DND-41 (cell line): Measurements from ENCODE around the gene ZNF700.
"Not testable (repeated sequence)": the region's sequence is repeated elsewhere in the genome, so short reads cannot be mapped to it uniquely, and the experiment has no call there.

ENCODE experiments used
- ATAC-seq: fragments of 200-7000 bp; cut with Tn5 transposase; 3 replicates; pipeline ENCODE4 v1.9.1; 2021; ENCODE audit warnings: low read depth; ENCODE audit not compliant: insufficient read depth
- DNase-seq: peaks from one replicate; pipeline ENCODE4 v3.0.0-alpha.2; 2020
- H2AFZ ChIP-seq: 2 replicates; pipeline ENCODE4 v1.6.0; 2012; ENCODE audit warnings: low read depth, low read length
- H3K27ac ChIP-seq: 2 replicates; pipeline ENCODE4 v1.5.1; 2012; ENCODE audit warnings: low read length, inconsistent platforms
- H3K27me3 ChIP-seq: fragments of 200-600 bp; sonication (generic); 2 replicates; pipeline ENCODE4 v1.6.0; 2012; ENCODE audit warnings: low read length, mild to moderate bottlenecking, inconsistent platforms; ENCODE audit not compliant: insufficient read depth, poor library complexity
- H3K36me3 ChIP-seq: 2 replicates; pipeline ENCODE4 v1.5.1; 2012; ENCODE audit warnings: low read length, inconsistent platforms; ENCODE audit not compliant: insufficient read depth
- H3K4me1 ChIP-seq: 2 replicates; pipeline ENCODE4 v1.5.1; 2012; ENCODE audit warnings: mild to moderate bottlenecking, low read length; ENCODE audit not compliant: insufficient read depth
- H3K4me2 ChIP-seq: 2 replicates; pipeline ENCODE4 v1.6.0; 2012; ENCODE audit warnings: mild to moderate bottlenecking, moderate library complexity, low read length, inconsistent platforms; ENCODE audit not compliant: insufficient read depth
- H3K4me3 ChIP-seq, 2 experiments: fragments of 200-600 bp in 1 of 2; shearing (Covaris generic) in 1 of 2; 2 replicates each; pipeline ENCODE4 v1.5.1; 2012 to 2016; ENCODE audit warnings: inconsistent platforms in 2 of 2, low read length in 2 of 2, mild to moderate bottlenecking in 2 of 2, low read depth in 1 of 2, moderate library complexity in 1 of 2
- H3K79me2 ChIP-seq: 2 replicates; pipeline ENCODE4 v1.6.0; 2012; ENCODE audit warnings: low read length, inconsistent platforms; ENCODE audit not compliant: insufficient read depth
- H3K9ac ChIP-seq: 2 replicates; pipeline ENCODE4 v1.6.0; 2012; ENCODE audit warnings: low read depth, mild to moderate bottlenecking, inconsistent platforms, low read length, moderate library complexity
- H3K9me3 ChIP-seq: 2 replicates; pipeline ENCODE4 v1.5.1; 2012; ENCODE audit warnings: low read length, moderate library complexity, mild to moderate bottlenecking, inconsistent platforms; ENCODE audit not compliant: insufficient read depth, severe bottlenecking
- H4K20me1 ChIP-seq: 2 replicates; pipeline ENCODE4 v1.6.0; 2012; ENCODE audit warnings: low read length; ENCODE audit not compliant: insufficient read depth
- EZH2 ChIP-seq: IDR thresholded peaks from 3 replicates; pipeline ENCODE4 v1.6.1; 2012; ENCODE audit warnings: borderline replicate concordance, low read depth, mild to moderate bottlenecking, moderate library complexity, low read length, inconsistent platforms; ENCODE audit not compliant: severe bottlenecking
- TF ChIP-seq, protein P1 (sequence below): IDR thresholded peaks from 2 replicates; pipeline ENCODE4 v1.5.1; 2012; ENCODE audit warnings: borderline replicate concordance, low read length, moderate library complexity, mild to moderate bottlenecking; ENCODE audit not compliant: poor library complexity, severe bottlenecking; ENCODE audit errors: extremely low read depth

ZNF700 gene

GRCh38 chr19:11931513-11931912, 6.6 kb downstream of the ZNF700 start:
- no peak for ATAC-seq
- Histone ChIP-seq H3K27ac (no peak overlapping the region), H3K9ac (no peak overlapping the region), H3K79me2 (peaks cover 93% of the 10 kb centered on the region), H2AFZ (no peak overlapping the region), H3K4me2 (no peak overlapping the region), H3K36me3 (peaks cover 57% of the 10 kb centered on the region), H4K20me1 (0 out of 2 replicates have a peak, but pooled peaks cover 3% of the 10 kb centered on the region), H3K4me3 (no peak overlapping the region), H3K4me1 (peaks cover 10% of the 10 kb centered on the region), H3K27me3 (no peaks in the 10 kb centered on the region), H3K9me3 (peaks cover 11% of the 10 kb centered on the region)
- DNase-seq = no peak
- TF ChIP-seq, protein P1, sequence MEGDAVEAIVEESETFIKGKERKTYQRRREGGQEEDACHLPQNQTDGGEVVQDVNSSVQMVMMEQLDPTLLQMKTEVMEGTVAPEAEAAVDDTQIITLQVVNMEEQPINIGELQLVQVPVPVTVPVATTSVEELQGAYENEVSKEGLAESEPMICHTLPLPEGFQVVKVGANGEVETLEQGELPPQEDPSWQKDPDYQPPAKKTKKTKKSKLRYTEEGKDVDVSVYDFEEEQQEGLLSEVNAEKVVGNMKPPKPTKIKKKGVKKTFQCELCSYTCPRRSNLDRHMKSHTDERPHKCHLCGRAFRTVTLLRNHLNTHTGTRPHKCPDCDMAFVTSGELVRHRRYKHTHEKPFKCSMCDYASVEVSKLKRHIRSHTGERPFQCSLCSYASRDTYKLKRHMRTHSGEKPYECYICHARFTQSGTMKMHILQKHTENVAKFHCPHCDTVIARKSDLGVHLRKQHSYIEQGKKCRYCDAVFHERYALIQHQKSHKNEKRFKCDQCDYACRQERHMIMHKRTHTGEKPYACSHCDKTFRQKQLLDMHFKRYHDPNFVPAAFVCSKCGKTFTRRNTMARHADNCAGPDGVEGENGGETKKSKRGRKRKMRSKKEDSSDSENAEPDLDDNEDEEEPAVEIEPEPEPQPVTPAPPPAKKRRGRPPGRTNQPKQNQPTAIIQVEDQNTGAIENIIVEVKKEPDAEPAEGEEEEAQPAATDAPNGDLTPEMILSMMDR = no peak
- no peak for TF ChIP-seq EZH2

DNA sequence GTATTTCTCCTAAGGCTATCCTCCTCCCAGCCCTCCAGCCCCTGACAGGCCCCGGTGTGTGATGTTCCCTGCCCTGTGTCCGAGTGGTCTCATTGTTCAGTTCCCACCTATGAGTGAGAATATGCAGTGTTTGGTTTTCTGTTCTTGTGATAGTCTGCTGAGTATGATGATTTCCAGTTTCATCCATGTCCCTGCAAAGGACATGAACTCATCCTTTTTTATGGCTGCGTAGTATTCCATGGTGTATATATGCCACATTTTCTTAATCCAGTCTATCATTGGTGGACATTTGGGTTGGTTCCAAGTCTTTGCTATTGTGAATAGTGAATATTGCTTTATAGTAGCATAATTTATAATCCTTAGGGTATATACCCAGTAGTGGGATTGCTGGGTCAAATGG, 10.9 kb downstream of the ZNF700 start:
- not testable (repeated sequence) for ATAC-seq, DNase-seq, H3K4me3 ChIP-seq, H3K4me2 ChIP-seq, H2AFZ ChIP-seq, H4K20me1 ChIP-seq, H3K27ac ChIP-seq, H3K9ac ChIP-seq, H3K4me1 ChIP-seq, H3K27me3 ChIP-seq
- Histone ChIP-seq H3K36me3 (peaks cover 56% of the 10 kb centered on the region), H3K79me2 (peaks cover 80% of the 10 kb centered on the region), H3K9me3 (peaks cover 35% of the 10 kb centered on the region)

GRCh38 chr19:11938383-11938782, 13.5 kb downstream of the ZNF700 start:
- not testable (repeated sequence) for ATAC-seq, H3K4me1 ChIP-seq, H3K4me3 ChIP-seq, H4K20me1 ChIP-seq, DNase-seq, H3K4me2 ChIP-seq, H3K27ac ChIP-seq, H3K9ac ChIP-seq, H2AFZ ChIP-seq, H3K27me3 ChIP-seq
- H3K9me3 ChIP-seq = peaks cover 54% of the 10 kb centered on the region
- peaks cover 72% of the 10 kb centered on the region for H3K36me3 ChIP-seq
- peaks cover 73% of the 10 kb centered on the region for H3K79me2 ChIP-seq

DNA sequence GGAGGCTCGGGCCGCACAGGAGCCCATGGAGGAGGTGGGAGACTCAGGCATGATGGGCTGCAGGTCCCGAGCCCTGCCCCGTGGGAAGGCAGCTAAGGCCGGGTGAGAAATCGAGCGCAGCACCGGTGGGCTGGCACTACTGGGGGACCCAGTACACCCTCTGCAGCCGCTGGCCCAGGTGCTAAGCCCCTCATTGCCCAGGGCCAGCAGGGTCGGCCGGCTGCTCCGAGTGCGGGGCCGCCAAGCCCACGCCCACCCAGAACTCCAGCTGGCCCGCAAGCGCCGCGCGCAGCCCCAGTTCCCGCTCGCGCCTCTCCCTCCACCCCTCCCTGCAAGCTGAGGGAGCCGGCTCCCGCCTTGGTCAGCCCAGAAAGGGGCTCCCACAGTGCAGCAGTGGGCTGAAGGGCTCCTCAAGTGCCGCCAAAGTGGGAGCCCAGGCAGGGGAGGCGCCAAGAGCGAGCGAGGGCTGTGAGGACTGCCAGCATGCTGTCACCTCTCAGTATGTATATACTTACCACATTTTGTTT, 16.5 kb downstream of the ZNF700 start:
- not testable (repeated sequence) for H3K27ac ChIP-seq, H2AFZ ChIP-seq, H3K4me1 ChIP-seq, H3K4me3 ChIP-seq, H3K4me2 ChIP-seq, H3K27me3 ChIP-seq, H3K9ac ChIP-seq, ATAC-seq, H4K20me1 ChIP-seq, DNase-seq
- Histone ChIP-seq H3K36me3 (peaks cover 81% of the 10 kb centered on the region), H3K9me3 (peaks cover 75% of the 10 kb centered on the region), H3K79me2 (peaks cover 76% of the 10 kb centered on the region)

GRCh38 chr19:11942008-11942842, 17.3 kb downstream of the ZNF700 start:
- Histone ChIP-seq H3K79me2 (peaks cover 72% of the 10 kb centered on the region), H3K4me1 (no peaks in the 10 kb centered on the region), H3K27me3 (no peaks in the 10 kb centered on the region), H3K4me2 (no peak overlapping the region), H3K9me3 (peaks cover 77% of the 10 kb centered on the region), H3K9ac (no peak overlapping the region), H3K36me3 (peaks cover 87% of the 10 kb centered on the region), H3K4me3 (no peak overlapping the region), H4K20me1 (no peaks in the 10 kb centered on the region), H3K27ac (no peak overlapping the region), H2AFZ (no peak overlapping the region)
- DNase-seq (no peak), ATAC-seq (no peak)
- TF ChIP-seq EZH2 = no peak
- TF ChIP-seq, protein P1 = no peak
